Measurements from ENCODE around the gene KRTAP4-1.
"Not testable (repeated sequence)": the region's sequence is repeated elsewhere in the genome, so short reads cannot be mapped to it uniquely, and the experiment has no call there.

The KRTAP4-1 gene

DNA sequence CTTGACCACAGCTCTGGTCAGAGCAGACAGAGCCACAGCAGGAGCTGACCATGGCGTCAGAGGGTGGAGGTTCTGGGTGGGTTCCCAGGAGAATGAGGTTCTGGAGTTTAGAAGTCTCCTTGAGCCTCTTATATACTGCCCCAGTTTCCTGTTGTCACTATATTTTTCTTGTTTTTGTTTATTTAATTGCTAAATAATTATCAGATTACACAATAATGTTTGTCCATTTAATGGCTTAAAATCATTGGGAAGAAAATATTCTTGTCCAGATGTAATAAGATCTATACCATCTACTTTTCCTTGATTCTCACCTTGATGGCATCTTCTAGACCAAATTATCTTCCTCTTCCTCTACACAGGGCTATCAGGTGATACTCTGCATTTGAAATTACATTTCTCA is 16.6 kb downstream of the KRTAP4-1 start, which contains the start of gene KRTAP4-3:
TSS of gene KRTAP4-3 (minus strand) at position 101 of the 400 bp plus-strand sequence. CDS start at position 52, 49 bp downstream.
- DNase-seq: no peak

DNA sequence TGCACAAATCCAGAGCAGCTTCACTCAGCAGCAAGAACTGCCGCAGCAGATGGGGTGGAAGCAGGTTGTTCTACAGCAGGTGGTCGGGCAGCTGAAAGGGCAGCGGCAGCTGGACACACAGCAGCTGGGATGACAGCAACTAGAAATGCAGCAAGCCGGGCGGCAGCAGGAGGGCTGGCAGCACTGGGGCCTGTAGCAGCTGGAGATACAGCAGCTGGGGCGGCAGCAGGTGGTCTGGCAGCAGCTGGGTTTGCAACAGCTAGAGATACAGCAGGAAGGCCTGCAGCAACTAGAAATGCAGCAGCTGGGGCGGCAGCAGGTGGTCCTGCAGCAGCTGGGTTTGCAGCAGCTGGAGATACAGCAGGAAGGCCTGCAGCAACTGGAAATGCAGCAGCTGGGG is 17.1 kb downstream of the KRTAP4-1 start:
- DNase-seq: no peak

DNA sequence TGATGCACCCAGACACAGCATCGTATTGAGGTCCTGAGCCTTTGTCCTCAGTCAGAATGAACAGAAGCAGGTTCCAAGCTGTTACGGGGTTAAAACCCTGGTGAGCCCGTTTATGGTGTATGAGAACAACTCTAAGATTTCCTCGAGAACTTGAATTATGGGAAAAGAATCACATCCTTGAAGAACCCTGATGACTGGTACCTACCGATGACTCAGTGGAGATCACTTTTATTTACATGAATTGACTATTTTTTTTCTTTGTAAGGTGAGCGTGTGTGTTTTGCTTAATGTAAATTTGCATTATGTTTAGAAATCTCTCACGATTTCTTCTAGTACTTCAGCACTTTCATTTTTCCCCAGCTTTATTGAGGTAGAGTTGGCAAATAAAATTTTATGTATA is 20.9 kb downstream of the KRTAP4-1 start:
- DNase-seq: no peak

- no peak for DNase-seq
Observed at GRCh38 chr17:41160648-41161047, 24.1 kb downstream of the KRTAP4-1 start, which contains the start of gene KRTAP4-4. Gene KRTAP4-4 (minus strand): TSS chr17:41160748. CDS start chr17:41160691, 57 bp downstream.

GRCh38 chr17:41160190-41160589 is 24.5 kb downstream of the KRTAP4-1 start:
- not testable (repeated sequence) for DNase-seq

GRCh38 chr17:41153856-41154255 is 30.9 kb downstream of the KRTAP4-1 start:
- no peak for DNase-seq

DNA sequence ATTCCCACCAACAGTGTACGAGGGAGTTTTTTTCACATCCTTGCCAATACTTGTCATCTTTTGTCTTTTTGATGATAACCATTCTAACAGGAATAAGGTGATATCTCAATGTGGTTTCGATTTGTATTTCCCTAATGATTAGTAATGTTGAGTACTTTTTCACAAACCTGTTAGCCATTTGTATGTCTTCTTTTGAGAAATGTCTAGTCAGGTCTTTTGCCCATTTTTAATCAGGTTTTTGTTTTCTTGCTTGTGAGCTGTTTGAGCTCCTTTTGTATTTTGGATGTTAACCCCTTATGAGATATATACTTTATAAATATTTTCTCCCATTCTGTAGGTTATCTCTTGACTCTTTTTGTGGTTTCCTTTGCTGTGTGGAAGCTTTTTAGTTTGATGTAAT is 33.2 kb downstream of the KRTAP4-1 start:
- no peak for DNase-seq

DNA sequence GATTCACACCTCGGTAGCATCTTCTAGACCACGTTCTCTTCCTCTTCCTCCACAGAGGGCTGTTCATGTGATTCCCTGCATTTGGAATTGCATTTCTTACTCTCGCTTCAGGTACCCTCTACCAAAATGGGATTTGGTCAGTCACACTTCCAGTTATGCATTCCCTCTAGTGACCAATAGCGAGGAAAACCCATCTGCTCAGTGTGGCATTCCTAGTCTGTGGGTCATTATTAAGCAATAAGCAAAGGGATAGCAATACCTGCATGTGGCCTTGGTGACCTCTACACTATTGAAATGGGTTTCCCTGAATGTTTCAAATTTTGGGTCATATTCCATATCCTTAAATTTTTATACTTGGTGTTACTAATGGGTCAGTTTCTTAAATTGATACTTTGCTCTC is 34.7 kb downstream of the KRTAP4-1 start:
- DNase-seq: no peak

DNA sequence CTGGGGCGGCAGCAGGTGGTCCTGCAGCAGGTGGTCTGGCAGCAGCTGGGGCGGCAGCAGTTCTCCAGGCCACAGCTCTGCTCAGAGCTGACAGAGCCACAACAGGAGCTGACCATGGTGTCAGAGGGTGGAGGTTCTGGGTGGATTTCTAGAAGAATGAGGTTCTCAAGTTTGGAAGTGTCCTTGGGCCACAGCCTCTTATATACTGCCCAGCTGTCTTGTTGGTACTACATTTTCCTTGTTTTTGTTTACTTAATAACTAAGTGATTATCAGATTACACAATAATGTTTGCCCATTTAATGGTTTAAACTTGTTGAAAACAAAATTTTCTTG is 35.1 kb downstream of the KRTAP4-1 start, which contains the start of gene KRTAP4-5:
TSS of gene KRTAP4-5 (minus strand) at position 174 of the 334 bp plus-strand sequence. CDS start at position 116, 58 bp downstream.
- DNase-seq: no peak

DNA sequence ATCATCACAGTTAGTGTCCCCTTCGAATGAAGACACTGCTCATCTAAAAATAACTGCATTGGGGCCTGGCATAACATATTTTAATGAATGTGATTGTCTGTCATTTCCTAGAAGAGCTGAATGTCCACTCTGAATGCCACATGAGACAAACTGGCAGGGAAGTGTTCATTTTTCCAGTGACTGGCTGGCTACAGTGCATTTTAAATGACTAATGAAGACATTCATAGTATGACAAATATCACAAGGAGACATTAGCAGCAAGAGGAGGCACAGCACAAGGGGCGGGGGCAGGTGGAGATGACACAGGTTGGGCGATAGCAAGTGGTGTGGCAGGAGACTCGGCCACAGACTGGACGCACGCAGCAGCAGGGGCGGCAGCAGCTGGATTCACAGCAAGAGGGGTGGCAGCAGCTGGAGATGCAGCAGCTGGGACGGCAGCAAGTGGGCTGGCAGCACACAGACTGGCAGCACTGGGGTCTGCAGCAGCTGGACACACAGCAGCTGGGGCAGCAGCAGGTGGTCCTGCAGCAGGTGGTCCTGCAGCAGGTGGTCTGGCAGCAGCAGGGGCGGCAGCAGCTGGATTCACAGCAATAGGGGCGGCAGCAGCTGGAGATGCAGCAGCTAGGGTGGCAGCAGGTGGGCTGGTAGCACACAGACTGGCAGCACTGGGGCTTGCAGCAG is 35.6 kb downstream of the KRTAP4-1 start:
- not testable (repeated sequence) for DNase-seq

GRCh38 chr17:41147531-41148204 is 37.0 kb downstream of the KRTAP4-1 start:
- DNase-seq: no peak

GRCh38 chr17:41145261-41145660 is 39.5 kb downstream of the KRTAP4-1 start:
- no peak for DNase-seq

DNA sequence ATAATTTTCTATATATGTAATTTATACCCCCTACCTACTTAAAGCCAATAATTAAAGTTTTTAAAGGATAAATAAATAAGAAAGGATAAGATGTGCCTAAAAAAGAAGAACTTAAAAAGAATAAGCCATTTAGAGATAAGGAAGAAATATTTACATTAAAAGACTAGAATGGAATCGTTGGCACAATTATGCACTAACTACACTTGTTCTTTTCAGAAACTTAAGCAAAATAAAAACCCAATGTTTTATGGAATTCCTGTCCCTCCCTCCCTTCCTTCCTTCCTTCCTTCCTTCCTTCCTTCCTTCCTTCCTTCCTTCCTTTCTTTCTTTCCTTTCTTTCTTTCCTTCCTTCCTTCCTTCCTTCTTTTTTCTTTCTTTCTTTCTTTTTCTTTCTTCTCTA is 39.9 kb downstream of the KRTAP4-1 start:
- no peak for DNase-seq

DNA sequence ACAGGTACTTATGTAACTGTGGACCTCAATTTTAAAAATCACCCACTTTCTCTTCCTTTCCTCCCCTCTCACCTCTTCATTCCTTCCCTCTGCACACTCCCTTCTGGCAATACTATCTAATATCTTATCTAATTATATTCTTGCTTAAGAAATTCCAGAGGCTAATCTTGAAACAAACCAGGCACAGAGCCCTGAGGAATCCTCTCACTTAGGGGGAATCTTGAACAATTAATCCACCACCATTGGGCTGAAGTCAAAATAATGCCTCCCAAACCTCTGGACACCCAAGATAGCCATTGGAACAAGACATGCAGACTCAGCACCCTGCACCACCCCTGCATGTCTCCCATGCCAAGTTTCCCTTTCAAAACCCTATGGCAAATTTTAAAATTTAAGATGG is 43.4 kb downstream of the KRTAP4-1 start:
- no peak for DNase-seq

GRCh38 chr17:41140360-41141131 is 44.2 kb downstream of the KRTAP4-1 start, which contains the start of gene KRTAP4-6:
Gene KRTAP4-6 (minus strand): TSS chr17:41140544. CDS start chr17:41140487, 57 bp downstream.
- DNase-seq: no peak

DNA sequence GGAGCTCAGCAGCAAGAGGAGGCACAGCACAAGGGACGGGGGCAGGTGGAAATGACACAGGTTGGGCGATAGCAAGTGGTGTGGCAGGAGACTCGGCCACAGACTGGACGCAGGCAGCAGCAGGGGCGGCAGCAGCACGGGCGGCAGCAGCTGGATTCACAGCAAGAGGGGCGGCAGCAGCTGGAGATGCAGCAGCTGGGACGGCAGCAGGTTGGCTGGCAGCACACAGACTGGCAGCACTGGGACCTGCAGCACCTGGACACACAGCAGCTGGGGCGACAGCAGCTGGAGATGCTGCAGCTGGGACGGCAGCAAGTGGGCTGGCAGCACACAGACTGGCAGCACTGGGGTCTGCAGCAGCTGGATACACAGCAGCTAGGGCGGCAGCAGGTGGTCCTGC is 44.8 kb downstream of the KRTAP4-1 start:
- not testable (repeated sequence) for DNase-seq

Data from activated naive CD4-positive, alpha-beta T cell treated with Interleukin-2 at 50 U/mL for 16 hours (primary cell).